Erythroblast (primary cell): Measurements from ENCODE around the gene FHIP1B.

ENCODE experiments used
- GATA1 ChIP-seq: IDR thresholded peaks from 2 replicates; pipeline ENCODE4 v1.6.1; 2011; ENCODE audit warnings: low read depth, mild to moderate bottlenecking, control low read depth, low read length, moderate library complexity
- POLR2A ChIP-seq: IDR thresholded peaks from 2 replicates; pipeline ENCODE4 v1.6.1; 2011; ENCODE audit warnings: mild to moderate bottlenecking, low read length

DNA sequence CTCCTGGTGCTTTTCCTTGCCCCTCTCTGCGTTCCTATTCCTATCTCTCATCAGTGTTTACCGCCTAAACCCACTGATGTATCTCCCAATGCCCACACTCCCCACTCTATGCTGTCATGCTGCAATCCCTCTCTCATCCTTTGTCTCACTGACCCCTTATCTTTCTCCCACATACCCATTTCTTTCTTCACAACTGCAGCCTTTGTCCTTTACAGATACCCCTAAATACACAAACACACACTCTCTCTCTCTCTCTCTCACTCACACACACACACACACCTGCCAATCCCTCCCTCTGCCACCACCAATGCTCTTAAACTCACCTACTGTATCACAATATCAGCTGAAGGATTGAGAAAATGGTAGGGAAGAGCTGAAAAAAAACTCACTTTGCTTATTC is 59.0 kb downstream of the FHIP1B start:
- TF ChIP-seq POLR2A, result no peak
- no peak for TF ChIP-seq GATA1
